Ishikawa (cell line): ENCODE measurements around the gene C5orf52.

Source experiments
- CEBPB ChIP-seq: IDR thresholded peaks from 2 replicates; pipeline ENCODE4 v1.6.1; 2012
- CREB1 ChIP-seq: IDR thresholded peaks from 2 replicates; pipeline ENCODE4 v1.6.1; 2012; ENCODE audit warnings: low read depth
- EGR1 ChIP-seq: IDR thresholded peaks from 2 replicates; pipeline ENCODE4 v1.6.1; 2012
- EP300 ChIP-seq: IDR thresholded peaks from 2 replicates; pipeline ENCODE4 v1.6.1; 2012; ENCODE audit warnings: borderline replicate concordance
- FOXM1 ChIP-seq: IDR thresholded peaks from 2 replicates; pipeline ENCODE4 v1.6.1; 2012; ENCODE audit warnings: low read depth, borderline replicate concordance
- NFIC ChIP-seq: IDR thresholded peaks from 2 replicates; pipeline ENCODE4 v1.6.1; 2012
- RAD21 ChIP-seq: IDR thresholded peaks from 2 replicates; pipeline ENCODE4 v1.6.1; 2012; ENCODE audit warnings: low read depth
- TAF1 ChIP-seq: IDR thresholded peaks from 2 replicates; pipeline ENCODE4 v1.6.1; 2012; ENCODE audit warnings: low read depth, mild to moderate bottlenecking
- TCF12 ChIP-seq: IDR thresholded peaks from 2 replicates; pipeline ENCODE4 v1.6.1; 2012; ENCODE audit warnings: low read depth
- TEAD4 ChIP-seq: IDR thresholded peaks from 2 replicates; pipeline ENCODE4 v1.6.1; 2012
- YY1 ChIP-seq: IDR thresholded peaks from 2 replicates; pipeline ENCODE4 v1.6.1; 2012; ENCODE audit warnings: low read depth
- ZBTB7A ChIP-seq: IDR thresholded peaks from 2 replicates; pipeline ENCODE4 v1.6.1; 2012; ENCODE audit warnings: low read depth
- TF ChIP-seq, protein P1 (sequence below): IDR thresholded peaks from 2 replicates; pipeline ENCODE4 v1.6.1; 2012; ENCODE audit warnings: low read depth, mild to moderate bottlenecking
- TF ChIP-seq, protein P2 (sequence below): IDR thresholded peaks from 2 replicates; pipeline ENCODE4 v1.6.1; 2012
- TF ChIP-seq, protein P3 (sequence below): IDR thresholded peaks from 2 replicates; pipeline ENCODE4 v1.6.1; 2012

C5orf52 gene

DNA sequence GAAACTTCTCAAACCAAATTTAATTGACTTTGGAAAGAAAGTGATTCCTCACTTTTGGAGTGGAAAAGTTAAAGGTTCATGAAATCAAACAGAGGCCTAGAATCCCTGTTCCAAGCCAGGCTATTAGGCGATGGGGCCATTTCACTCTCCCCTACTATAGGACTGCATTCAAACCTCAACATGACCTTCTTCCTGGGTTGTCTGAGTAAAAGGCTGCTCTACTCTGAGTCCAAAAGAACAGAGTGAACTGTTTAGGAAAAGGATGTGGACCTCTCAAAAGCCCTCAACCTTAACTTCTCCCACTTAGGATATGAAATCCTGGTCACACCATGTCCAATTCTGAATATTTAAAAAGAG, 15.8 kb downstream of the C5orf52 start:
- TF ChIP-seq RAD21 (no peak), YY1 (no peak), NFIC (no peak), EP300 (no peak), EGR1 (no peak), ZBTB7A (no peak), CREB1 (no peak), TAF1 (no peak), TCF12 (no peak), FOXM1 (no peak), TEAD4 (no peak), CEBPB (no peak)
- TF ChIP-seq, protein P1, sequence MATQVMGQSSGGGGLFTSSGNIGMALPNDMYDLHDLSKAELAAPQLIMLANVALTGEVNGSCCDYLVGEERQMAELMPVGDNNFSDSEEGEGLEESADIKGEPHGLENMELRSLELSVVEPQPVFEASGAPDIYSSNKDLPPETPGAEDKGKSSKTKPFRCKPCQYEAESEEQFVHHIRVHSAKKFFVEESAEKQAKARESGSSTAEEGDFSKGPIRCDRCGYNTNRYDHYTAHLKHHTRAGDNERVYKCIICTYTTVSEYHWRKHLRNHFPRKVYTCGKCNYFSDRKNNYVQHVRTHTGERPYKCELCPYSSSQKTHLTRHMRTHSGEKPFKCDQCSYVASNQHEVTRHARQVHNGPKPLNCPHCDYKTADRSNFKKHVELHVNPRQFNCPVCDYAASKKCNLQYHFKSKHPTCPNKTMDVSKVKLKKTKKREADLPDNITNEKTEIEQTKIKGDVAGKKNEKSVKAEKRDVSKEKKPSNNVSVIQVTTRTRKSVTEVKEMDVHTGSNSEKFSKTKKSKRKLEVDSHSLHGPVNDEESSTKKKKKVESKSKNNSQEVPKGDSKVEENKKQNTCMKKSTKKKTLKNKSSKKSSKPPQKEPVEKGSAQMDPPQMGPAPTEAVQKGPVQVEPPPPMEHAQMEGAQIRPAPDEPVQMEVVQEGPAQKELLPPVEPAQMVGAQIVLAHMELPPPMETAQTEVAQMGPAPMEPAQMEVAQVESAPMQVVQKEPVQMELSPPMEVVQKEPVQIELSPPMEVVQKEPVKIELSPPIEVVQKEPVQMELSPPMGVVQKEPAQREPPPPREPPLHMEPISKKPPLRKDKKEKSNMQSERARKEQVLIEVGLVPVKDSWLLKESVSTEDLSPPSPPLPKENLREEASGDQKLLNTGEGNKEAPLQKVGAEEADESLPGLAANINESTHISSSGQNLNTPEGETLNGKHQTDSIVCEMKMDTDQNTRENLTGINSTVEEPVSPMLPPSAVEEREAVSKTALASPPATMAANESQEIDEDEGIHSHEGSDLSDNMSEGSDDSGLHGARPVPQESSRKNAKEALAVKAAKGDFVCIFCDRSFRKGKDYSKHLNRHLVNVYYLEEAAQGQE, result no peak
- TF ChIP-seq, protein P2, sequence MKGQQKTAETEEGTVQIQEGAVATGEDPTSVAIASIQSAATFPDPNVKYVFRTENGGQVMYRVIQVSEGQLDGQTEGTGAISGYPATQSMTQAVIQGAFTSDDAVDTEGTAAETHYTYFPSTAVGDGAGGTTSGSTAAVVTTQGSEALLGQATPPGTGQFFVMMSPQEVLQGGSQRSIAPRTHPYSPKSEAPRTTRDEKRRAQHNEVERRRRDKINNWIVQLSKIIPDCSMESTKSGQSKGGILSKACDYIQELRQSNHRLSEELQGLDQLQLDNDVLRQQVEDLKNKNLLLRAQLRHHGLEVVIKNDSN, result no peak
- TF ChIP-seq, protein P3, sequence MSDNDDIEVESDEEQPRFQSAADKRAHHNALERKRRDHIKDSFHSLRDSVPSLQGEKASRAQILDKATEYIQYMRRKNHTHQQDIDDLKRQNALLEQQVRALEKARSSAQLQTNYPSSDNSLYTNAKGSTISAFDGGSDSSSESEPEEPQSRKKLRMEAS, result no peak

DNA sequence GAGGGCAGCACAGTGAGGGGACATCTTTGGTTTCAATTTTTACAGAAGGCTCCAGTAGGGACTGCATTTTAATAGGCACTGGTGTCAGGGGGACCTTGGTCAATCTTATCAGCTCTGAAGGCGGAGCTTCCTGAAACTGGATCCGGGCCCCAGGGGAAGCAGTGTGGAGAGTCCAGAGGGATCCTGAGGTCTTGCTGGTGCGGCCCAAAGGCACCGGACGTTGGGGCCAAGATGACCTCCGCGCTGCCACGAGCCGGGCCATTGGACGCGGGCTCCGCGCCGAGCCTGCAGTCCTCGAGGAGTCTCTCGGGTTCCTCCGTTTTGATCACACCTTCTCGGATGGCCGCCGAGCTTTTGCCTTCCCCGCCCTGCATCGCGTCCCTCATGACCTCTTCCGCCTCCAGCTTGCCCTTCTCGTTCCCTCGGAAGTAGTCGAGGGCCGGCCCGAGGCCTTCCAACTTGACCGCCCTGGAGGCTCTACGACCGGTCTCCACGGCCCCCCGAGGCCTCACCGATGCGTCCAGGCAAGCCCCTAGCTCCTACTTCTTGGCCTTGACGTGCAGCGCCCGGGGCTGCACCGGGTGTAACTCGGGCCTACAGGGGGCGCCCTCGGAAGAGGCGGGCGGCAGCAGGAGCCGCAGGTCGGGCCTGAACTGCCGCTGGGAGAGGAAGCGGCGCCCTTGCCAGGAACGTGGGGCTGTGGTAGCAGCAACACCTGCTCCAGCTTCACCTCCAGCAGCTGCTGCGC, 18.8 kb downstream of the C5orf52 start:
- TF ChIP-seq TCF12, result no peak
- TF ChIP-seq, protein P2, result no peak
- TF ChIP-seq RAD21, result no peak
- TF ChIP-seq, protein P1, result no peak
- TF ChIP-seq EGR1, result no peak
- no peak for TF ChIP-seq CEBPB
- TF ChIP-seq ZBTB7A, result no peak
- no peak for TF ChIP-seq TEAD4
- TF ChIP-seq YY1, result no peak
- TF ChIP-seq FOXM1, result no peak
- no peak for TF ChIP-seq TAF1

DNA sequence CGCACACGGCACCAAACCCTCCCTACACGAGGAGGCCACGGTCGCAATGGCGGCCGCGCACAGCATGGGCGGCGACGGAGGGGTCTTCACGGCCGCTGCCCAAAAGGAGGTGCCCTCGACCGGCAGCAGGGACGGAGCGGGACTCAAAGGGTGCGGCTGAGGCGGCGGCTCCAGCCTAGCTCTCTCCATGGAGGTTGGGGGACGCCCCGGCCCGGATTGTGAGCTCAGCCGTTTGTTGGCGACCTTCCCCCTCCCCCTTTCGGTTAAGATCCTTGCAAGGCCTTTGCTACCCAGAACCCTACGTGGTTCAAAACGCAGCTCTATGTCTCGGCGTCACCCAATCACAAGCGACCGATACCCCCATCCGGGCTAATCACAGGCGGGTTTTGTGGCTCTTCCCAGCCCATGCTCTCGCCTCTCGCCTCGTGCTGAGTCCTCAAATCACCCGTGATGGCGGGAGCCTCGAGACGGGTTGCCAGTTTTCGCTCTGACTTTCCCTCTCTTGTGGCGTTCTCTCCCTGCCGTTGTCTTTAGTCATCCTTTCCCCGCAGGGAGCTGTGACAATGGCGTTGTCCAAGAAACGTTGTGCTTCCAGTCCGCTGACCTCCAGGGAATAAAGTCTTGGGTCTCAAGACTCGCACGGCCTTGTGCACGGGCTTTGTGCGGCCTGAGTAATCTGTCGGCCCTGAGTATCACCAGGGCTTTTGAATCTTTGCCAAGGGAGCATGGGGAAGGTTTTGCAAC, 19.5 kb downstream of the C5orf52 start:
- TF ChIP-seq, protein P1, result no peak
- TF ChIP-seq, protein P3, result no peak
- TF ChIP-seq TEAD4, result no peak
- no peak for TF ChIP-seq EP300
- TF ChIP-seq, protein P2, result no peak
- no peak for TF ChIP-seq CREB1
- TF ChIP-seq ZBTB7A, result no peak
- TF ChIP-seq YY1, result no peak
- TF ChIP-seq RAD21, result no peak
- no peak for TF ChIP-seq EGR1

DNA sequence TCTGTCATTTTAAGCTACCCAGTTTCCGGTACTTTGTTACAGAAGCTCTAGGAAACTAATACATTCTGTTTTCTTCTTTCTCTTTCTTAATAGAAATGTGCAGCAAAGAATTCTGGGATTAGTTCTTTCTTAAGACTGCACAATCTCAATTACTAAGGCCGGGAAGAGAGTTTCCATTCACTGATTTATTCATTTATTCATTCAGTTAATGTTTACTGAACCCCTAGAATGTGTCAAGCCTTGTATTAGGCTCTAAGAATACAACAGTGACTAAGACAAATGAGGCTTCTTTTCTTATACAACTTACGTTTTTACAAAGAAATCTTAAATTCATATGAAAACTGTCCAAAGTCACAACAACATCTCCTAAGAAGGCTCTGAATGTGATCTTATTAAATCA, 32.4 kb downstream of the C5orf52 start:
- TF ChIP-seq EGR1 (no peak), RAD21 (no peak), ZBTB7A (no peak), CREB1 (no peak), FOXM1 (no peak), CEBPB (no peak), NFIC (no peak), TAF1 (no peak), TEAD4 (no peak), TCF12 (no peak), YY1 (no peak), EP300 (no peak)
- TF ChIP-seq, protein P2, result no peak
- TF ChIP-seq, protein P1, result no peak
- TF ChIP-seq, protein P3, result no peak
